HG02885 (cell line): ENCODE measurements around the gene TMED4.
"Not testable (repeated sequence)": the region's sequence is repeated elsewhere in the genome, so short reads cannot be mapped to it uniquely, and the experiment has no call there.

Source experiments
- ATAC-seq: cut with Tn5 transposase; IDR thresholded peaks from one replicate; pipeline ENCODE4 v1.9.1; 2021; ENCODE audit warnings: mild to moderate bottlenecking; ENCODE audit not compliant: unreplicated experiment, poor library complexity

TMED4 gene

GRCh38 chr7:44608916-44609648 lies 27.1 kb upstream of the TMED4 start:
- ATAC-seq = no peak

DNA sequence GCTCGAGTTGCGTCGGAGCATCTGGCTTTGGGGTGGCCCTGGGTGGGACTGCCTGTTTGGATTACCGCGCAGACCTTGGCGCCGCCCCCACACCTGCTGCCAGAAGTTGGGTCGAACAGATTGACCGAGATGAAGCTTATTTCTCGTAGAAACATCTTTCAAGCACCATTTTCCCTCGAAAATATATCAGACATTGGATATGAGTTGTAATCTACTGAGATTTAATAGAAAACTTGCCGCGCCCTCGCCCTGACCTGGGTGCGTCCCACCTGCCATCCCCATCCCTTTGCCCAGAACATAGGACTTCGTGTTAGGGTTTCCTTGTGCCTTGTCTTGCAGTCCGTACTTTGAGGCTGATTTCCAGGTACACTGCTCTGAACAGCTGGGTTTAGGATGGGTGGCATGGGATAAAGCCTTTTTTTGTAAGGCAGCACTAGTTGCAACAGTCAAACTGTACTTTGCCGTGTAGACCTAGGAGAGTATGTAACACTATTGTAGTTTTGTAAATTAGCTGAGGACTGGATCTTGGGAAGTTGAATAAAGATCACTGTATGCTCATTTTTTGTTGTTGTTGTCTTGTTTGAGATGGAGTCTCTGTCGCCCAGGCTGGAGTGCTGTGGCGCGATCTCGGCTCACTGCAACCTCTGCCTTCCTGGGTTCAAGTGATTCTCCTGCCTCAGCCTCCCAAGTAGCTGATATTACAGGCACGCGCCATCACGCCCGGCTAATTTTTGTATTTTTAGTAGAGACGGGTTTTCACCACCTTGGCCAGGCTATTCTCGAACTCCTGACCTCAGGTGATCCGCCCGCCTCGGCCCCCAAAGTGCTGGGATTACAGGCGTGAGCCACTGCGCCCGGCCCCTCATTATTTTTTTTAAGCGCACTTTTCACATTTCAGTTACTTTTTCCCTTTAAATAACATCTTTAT lies 25.4 kb upstream of the TMED4 start:
- ATAC-seq = no peak

DNA sequence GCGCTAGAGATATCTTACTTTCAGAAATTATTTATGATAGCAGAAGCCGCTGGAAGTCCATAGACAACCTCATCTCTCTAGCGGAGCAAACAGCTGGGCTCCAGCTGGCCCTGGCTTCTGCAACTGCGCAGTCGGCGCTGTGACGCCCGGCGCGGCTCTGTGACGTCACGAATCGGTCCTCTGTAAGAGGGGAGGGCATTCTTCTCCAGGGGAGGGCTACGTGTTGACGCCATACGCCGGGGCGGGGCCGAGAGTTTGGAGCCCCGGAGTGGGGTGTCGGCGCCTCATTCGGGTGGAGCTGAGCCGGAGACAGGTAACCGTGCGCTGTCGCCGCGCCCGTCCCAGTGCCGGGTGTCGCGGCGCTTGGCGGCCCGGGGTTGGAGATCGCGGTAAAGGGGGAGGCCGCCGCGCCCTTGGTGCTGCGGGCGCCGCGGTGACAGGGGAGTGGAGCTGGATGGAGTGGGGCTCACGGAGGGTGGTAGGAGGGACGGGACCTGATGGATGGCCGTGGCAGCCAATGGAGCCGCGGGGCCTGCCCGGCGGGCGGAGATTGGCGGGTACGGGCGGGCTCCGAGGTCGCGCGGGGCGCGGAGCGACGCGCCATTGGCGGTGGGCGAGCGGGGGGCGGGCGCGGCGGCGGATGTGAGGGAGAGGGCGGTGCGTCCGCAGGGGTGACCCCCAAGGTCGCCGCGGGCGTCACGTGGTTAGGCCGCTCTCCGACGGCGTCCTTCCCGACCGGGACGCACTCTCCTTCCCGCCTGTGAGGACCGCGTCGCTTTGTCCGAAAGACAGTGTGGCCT lies 24.5 kb upstream of the TMED4 start, which contains the start of gene OGDH:
OGDH (plus strand) TSS at position 287 of the 800 bp plus-strand sequence. CDS start 17,717 bp downstream, outside the sequence.
- peak; percentile 93 for ATAC-seq

DNA sequence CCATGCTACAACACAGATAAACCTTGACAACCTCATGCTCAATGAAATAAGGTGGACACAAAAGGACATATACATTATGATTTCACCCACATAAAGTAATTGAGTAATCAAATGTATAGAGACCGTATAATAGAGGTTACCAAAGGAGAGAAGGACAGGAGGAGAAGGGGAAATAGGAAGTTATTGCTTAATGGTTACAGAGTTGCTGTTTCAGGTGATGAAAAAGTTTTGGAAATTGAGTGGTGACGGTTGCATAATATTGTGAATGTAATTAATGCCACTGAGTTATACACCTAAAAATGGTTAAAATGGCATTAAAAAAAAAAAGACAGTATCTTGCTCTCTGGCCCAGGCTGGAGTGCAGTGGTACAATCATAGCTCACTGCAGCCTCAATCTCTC lies 22.9 kb upstream of the TMED4 start:
- ATAC-seq = no peak

DNA sequence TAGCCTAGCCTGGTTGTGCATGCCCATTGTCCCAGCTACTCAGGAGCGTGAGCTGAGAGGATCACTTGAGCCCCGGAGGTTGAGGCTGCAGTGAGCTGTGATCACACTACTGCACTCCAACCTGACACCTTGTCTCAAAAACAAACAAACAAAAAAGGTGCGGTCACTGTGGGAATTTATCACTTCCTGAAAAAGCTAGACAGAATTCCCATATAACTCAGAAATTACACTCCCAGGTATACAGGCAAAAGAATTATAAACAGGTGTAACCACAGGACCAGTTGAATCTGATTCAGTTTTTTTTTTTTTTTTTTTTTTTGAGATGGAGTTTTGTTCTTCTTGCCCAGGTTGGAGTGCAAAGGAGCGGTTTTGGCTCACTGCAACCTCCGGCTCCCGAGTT lies 21.2 kb upstream of the TMED4 start:
- ATAC-seq = no peak

DNA sequence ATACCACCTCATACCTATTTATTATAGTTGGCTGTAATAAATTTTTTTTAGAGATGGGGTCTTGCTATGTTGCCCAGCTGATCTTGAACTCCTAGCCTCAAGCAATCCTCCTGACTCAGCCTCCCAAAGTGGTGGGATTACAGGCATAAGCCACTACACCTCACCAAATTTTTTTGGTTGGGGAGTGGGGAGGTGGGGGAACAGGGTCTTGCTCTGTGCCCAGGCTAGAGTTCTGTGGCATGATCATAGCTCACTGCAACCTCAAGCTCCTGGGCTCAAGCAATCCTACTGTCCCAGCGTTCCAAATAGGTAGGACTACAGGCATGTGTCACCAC lies 20.5 kb upstream of the TMED4 start:
- ATAC-seq = no peak

GRCh38 chr7:44599222-44599621 lies 17.2 kb upstream of the TMED4 start:
- no peak for ATAC-seq

DNA sequence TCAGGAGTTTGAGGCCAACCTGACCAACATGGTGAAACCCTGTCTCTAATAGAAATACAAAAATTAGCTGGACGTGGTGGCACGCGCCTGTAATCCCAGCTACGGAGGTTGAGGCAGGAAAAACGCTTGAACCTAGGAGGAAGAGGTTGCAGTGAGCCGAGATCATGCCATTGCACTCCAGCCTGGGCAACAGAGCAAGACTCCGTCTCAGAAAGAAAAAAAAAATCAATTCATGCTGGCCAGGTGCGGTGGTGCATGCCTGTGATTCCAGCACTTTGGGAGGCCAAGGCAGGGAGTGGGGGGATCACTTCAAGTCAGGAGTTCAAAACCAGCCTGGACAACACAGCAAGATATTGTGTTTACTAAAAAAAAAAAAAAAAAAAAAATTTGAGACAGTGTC lies 15.2 kb upstream of the TMED4 start:
- not testable (repeated sequence) for ATAC-seq

GRCh38 chr7:44595934-44596635 lies 14.1 kb upstream of the TMED4 start:
- ATAC-seq = no peak

DNA sequence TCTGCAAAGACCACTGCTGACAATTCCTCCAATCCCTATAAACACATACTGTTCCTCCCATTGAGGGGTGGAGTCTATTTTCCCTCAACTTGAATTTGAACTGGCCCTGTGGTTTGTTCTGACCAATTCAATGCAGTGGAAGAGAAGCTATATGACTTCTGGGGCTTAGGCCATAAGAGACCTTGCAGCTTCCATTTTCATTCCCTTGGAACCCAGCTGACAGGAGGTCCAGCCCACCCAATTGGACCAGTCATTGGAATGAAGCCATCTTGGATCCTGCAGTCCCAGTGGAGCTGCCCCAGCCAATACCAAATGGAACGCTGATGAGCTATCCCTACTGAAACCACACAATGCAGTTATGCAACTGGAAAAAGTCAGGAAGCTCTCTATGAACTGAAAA lies 8.9 kb upstream of the TMED4 start:
- ATAC-seq = no peak

GRCh38 chr7:44587843-44588711 lies 6.0 kb upstream of the TMED4 start:
- ATAC-seq = no peak

DNA sequence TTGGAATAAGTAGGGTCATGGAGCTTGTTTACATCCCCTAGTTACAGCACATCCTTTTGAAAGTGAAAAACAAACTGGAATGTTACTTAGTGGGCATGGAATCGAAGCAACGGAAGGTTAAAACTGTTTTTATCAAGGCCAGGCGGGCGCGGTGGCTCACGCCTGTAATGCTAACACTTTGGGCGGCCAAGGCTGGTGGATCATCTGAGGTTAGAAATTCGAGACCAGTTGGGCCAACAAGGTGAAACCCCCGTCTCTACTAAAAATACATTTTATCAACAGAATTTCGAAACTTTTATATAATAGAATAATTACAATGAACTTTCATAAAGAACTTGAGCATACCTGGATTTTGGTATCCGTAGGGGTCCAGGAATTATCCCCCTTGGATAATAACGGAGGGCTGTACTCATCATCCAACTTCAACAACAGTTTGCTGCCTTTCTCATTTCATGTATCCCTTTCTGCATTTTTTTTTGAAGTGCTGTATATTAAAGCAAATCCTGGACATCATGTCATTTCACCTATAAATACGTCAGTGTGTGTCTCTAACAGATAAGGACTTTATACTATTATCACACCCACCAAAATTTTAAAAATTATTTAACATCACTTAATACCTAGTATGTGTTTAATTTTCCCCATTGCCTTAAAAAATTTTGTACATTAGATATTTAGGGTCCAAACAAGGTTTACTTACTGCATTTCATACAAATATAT lies 1.3 kb upstream of the TMED4 start:
- no peak for ATAC-seq

DNA sequence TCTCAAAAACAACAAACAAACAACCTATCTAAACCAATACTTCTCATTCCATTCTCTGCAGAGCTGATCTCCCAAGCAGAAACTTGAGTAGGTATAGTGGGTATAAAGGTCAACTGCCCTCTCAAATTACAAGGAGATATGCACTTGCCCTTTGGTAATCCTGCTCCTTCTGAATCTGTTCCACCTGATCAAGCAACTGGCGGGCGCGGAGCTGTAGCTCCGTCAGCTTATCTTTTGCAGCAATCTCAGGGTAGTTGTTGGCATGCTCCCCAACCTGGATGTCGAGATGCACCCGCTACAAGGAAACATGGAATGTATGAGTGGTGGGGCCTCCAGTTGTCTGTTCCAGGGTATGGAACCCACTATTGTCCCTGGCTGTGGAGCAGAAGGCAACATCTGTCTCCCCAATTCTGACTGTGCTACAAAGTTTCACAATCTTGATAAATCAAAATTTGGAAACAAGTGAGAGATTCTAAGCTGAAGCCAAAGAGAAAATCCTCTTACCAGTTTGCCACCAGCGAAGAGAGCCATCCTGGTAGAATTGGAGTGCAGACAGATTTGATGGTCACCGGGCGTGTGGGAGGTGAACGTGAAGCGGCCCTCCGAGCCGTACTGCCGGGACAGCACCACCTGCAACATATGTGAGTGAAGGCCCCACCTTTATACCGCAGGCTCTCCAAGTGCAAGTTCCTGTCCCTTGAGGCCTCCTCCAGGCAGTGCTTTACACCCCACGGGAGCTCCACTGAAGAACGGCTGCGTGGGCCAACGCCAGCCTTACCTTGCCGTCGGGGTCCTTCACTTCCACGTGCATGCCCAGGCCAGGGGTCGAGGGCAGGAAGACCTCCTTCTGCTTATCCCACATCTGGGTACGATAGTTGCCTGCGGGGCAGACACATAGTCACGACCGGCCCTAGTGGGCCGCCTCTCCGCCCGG lies 819 bp downstream of the TMED4 start:
- peak; percentile 38 for ATAC-seq

DNA sequence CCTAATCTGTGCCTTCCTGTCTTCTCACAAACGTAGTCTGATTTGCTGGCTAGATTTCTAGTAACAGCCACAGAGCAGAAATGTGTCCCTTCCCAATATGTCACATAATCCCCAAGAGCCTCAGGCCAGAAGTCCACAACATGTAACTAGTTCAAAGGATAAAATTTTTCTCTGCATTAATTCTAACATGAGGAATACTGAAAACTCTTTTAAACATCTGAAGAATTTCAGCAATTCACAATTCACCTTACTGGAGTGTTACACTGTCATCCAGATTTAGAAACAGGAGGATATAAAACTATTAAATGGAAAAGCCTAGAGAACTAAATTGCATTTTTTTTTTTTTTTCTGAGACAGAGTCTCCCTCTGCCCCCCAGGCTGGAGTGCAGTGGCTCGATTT lies 5.8 kb downstream of the TMED4 start:
- no peak for ATAC-seq

DNA sequence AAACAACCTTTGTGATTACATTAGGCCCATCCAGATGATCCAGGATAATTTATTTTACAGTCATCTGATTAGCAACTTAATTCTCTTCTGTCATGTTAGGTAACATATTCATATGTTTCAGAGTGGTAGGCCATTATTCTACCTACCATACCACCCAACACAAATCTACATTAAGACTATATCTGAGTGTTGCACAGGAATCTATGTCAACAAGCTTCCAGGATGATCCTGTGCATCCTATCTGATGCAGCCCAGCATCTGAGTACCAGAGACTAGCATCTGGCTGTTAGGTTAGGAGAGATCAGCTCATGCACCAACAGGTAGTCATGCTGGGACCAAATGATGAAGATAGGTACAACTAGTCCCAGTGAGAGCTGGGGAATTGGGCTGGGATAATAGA lies 7.0 kb downstream of the TMED4 start:
- ATAC-seq = no peak

DNA sequence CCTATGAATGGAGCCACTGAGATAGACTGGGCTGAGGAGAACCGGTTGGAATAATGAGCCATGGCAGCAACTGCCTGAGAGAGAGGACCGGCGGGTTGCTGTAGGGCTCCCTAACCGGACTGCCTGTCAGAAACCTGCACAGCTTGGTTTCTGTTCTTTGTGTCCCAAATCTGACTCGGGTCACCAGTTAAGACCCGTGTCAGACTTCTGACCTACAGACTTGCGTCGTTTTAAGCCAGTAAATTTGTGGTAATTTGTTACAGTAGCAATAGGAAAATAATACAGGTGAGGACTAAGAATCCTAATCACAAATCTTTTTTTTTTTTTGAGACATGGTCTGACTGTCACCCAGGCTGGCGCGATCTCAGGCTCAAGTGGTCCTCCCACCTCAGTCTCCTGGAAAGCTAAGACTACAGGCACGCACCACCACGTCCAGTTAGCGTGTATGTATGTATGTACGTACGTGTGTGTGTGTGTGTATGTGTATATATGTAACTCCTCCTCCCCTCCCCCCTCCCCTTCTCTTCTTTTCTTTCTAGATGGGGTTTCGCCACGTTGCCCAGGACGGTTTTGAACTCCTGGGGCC lies 7.7 kb downstream of the TMED4 start:
- ATAC-seq = no peak
